Fibroblast of skin of right biceps (primary cell): ENCODE measurements around the gene TMEM141.
A peak's percentile ranks its signal among the peaks of the same experiment; 100 is the strongest.
"Not testable (repeated sequence)": the region's sequence is repeated elsewhere in the genome, so short reads cannot be mapped to it uniquely, and the experiment has no call there.

ENCODE experiments used
- DNase-seq: peaks from one replicate; pipeline ENCODE4 v3.0.0-alpha.2; 2013

The TMEM141 gene

GRCh38 chr9:136774416-136775045, 16.6 kb upstream of the TMEM141 start:
- no peak for DNase-seq

GRCh38 chr9:136775191-136775590, 16.0 kb upstream of the TMEM141 start:
- no peak for DNase-seq

- no peak for DNase-seq
Measured at GRCh38 chr9:136776947-136777346, 14.2 kb upstream of the TMEM141 start.

- no peak for DNase-seq
Measured at GRCh38 chr9:136777359-136777758, 13.8 kb upstream of the TMEM141 start.

- DNase-seq: no peak
Measured at GRCh38 chr9:136779808-136780207, 11.3 kb upstream of the TMEM141 start.

- no peak for DNase-seq
Measured at GRCh38 chr9:136782452-136782851, 8.7 kb upstream of the TMEM141 start.

- no peak for DNase-seq
Measured at GRCh38 chr9:136784249-136784996, 6.7 kb upstream of the TMEM141 start.

- no peak for DNase-seq
Measured at GRCh38 chr9:136784997-136785361, 6.2 kb upstream of the TMEM141 start.

GRCh38 chr9:136785565-136786355, 5.4 kb upstream of the TMEM141 start:
- DNase-seq: not testable (repeated sequence)

- DNase-seq: no peak
Measured at GRCh38 chr9:136786451-136786850, 4.7 kb upstream of the TMEM141 start.

- not testable (repeated sequence) for DNase-seq
Measured at GRCh38 chr9:136786983-136787382, 4.2 kb upstream of the TMEM141 start.

GRCh38 chr9:136787690-136788400, 3.3 kb upstream of the TMEM141 start:
- peak; percentile 60 for DNase-seq

GRCh38 chr9:136788644-136789522, 2.3 kb upstream of the TMEM141 start:
- DNase-seq: not testable (repeated sequence)

GRCh38 chr9:136789523-136789937, 1.6 kb upstream of the TMEM141 start:
- DNase-seq: no peak

GRCh38 chr9:136791516-136792276, 552 bp downstream of the TMEM141 start:
- DNase-seq: peak; percentile 27

GRCh38 chr9:136792321-136793085, 1.4 kb downstream of the TMEM141 start:
- DNase-seq: no peak

GRCh38 chr9:136793086-136793946, 2.2 kb downstream of the TMEM141 start:
- DNase-seq: no peak

GRCh38 chr9:136794281-136794999, 3.3 kb downstream of the TMEM141 start:
- DNase-seq: no peak

GRCh38 chr9:136795000-136795348, 3.8 kb downstream of the TMEM141 start:
- DNase-seq: no peak
